Cardiac muscle cell (in vitro differentiated cells and primary cell): Measurements from ENCODE around the gene EMC10. TPM values are rescaled to one million over a fixed set of nuclear protein-coding genes. Genes with fewer than 3 reads are reported as not detected.

Experiments
- DNase-seq, 2 donors: peaks; one replicate each; pipeline versions ENCODE4 v3.0.0 to v3.0.0-alpha.2; 2010 to 2017; ENCODE audit warnings: low read depth in 1 of 2, low spot score in 1 of 2
- H3K27ac ChIP-seq: fragments of 200-600 bp; sonication (generic); 2 replicates; pipeline ENCODE4 v1.5.1; 2016
- H3K27me3 ChIP-seq: fragments of 200-600 bp; sonication (generic); 2 replicates; pipeline ENCODE4 v1.6.0; 2016; ENCODE audit warnings: control low read depth
- H3K36me3 ChIP-seq: fragments of 200-600 bp; sonication (generic); 2 replicates; pipeline ENCODE4 v1.5.1; 2016; ENCODE audit warnings: control low read depth
- H3K4me1 ChIP-seq: fragments of 200-600 bp; sonication (generic); 2 replicates; pipeline ENCODE4 v1.8.1; 2017; ENCODE audit warnings: low read depth, mild to moderate bottlenecking, mixed run types
- H3K4me3 ChIP-seq: fragments of 200-600 bp; sonication (generic); 2 replicates; pipeline ENCODE4 v1.5.1; 2016; ENCODE audit warnings: mild to moderate bottlenecking
- H3K9me3 ChIP-seq: fragments of 200-600 bp; sonication (generic); 2 replicates; pipeline ENCODE4 v1.5.1; 2017; ENCODE audit warnings: low read depth, mild to moderate bottlenecking, control low read depth
- CTCF ChIP-seq: IDR thresholded peaks from 2 replicates; pipeline ENCODE4 v1.5.1; 2012; ENCODE audit warnings: low read depth, mild to moderate bottlenecking, low read length
- polyA plus RNA-seq: library from polyadenylated mRNA; unstranded; fragments of >200 nt; fragmentation: Nextera tagmentation; extraction: Ambion mirVana; gene quantifications from 2 replicates; pipeline ENCODE4 v1.2.1, GENCODE V29; 2016
- total RNA-seq: library from RNA; depleted of rRNA; stranded (reverse); fragments of >200 nt; gene quantifications from 2 replicates; pipeline ENCODE4 v1.2.3, GENCODE V29; 2016

EMC10 gene
- total and polyA plus RNA-seq, 2 experiments from 2014 or later, result 280 to 308 TPM

- H3K4me1 ChIP-seq, result peaks cover 4% of the 10 kb centered on the region
- no peaks in the 10 kb centered on the region for H3K27me3 ChIP-seq
- TF ChIP-seq CTCF, result no peak
- H3K27ac ChIP-seq, result no peak overlapping the region
- DNase-seq, result no peak
- no peaks in the 10 kb centered on the region for H3K9me3 ChIP-seq
- H3K36me3 ChIP-seq, result peaks cover 8% of the 10 kb centered on the region
- no peak overlapping the region for H3K4me3 ChIP-seq
Observed at GRCh38 chr19:50481351-50482149, 5.2 kb downstream of the EMC10 start.

- Histone ChIP-seq H3K27ac (no peak overlapping the region), H3K27me3 (no peaks in the 10 kb centered on the region), H3K9me3 (no peaks in the 10 kb centered on the region), H3K4me1 (no peaks in the 10 kb centered on the region), H3K36me3 (peaks cover 14% of the 10 kb centered on the region), H3K4me3 (no peak overlapping the region)
- TF ChIP-seq CTCF, result no peak
- no peak for DNase-seq
Observed at GRCh38 chr19:50482271-50482855, 6.1 kb downstream of the EMC10 start.

- no peak for DNase-seq
Observed at GRCh38 chr19:50482916-50483315, 6.6 kb downstream of the EMC10 start.

GRCh38 chr19:50485284-50485955, 9.1 kb downstream of the EMC10 start:
- H3K9me3 ChIP-seq, result no peaks in the 10 kb centered on the region

More at GRCh38 chr19:50482916-50483315, 6.6 kb downstream of the EMC10 start:
- Histone ChIP-seq H3K27me3 (no peaks in the 10 kb centered on the region), H3K4me3 (no peak overlapping the region), H3K4me1 (no peaks in the 10 kb centered on the region), H3K9me3 (no peaks in the 10 kb centered on the region), H3K27ac (no peak overlapping the region), H3K36me3 (peaks cover 16% of the 10 kb centered on the region)
- no peak for TF ChIP-seq CTCF

More at GRCh38 chr19:50485284-50485955, 9.1 kb downstream of the EMC10 start:
- H3K4me1 ChIP-seq, result no peaks in the 10 kb centered on the region
- H3K4me3 ChIP-seq, result no peak overlapping the region
- H3K36me3 ChIP-seq, result peaks cover 15% of the 10 kb centered on the region
- no peaks in the 10 kb centered on the region for H3K27me3 ChIP-seq
- TF ChIP-seq CTCF, result no peak
- peak in 1 of 2 donors; percentile 63 for DNase-seq
- H3K27ac ChIP-seq, result peak overlapping the region; percentile 81
